ENCODE measurements around the gene TMEM163. TPM values are rescaled to one million over a fixed set of nuclear protein-coding genes. Genes with fewer than 3 reads are reported as not detected.

The TMEM163 gene
- total and polyA plus RNA-seq, 2 experiments from 2014 or later, result 1.1 TPM

DNA sequence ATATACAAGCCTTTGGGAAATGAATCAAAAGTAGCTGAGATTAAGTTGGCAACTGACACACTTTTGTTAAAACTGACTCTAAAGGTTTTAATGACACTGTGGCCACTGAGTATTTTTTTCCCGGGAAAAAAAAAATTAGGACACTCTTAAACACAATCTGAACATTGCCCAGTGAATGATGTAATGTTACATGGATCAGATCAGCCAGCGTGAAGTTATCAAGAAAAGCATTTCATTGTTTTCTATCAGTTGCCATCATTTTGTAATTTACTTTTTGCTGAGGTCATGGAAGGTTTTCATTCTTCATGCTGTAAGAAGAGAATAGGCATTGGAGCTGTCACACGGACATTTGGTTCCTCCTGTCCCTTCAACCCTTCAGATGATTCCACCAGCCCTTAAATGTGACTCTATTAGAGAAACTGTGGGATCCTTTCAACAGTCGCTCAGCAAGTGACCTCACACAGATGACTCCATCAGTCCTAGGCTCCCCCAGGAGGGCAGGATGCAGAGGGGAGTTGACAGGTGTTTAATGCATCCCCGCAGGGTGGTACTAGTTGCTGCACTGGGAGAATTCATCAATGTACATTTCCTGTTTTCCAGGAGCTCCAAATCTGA lies 300.7 kb downstream of the TMEM163 start:
- Histone ChIP-seq H3K27ac (no peak overlapping the region), H4K20me1 (ENCODE audit: insufficient read depth, poor library complexity, severe bottlenecking) (no peaks in the 10 kb centered on the region), H3K4me1 (ENCODE audit: insufficient read depth) (no peaks in the 10 kb centered on the region), H3K9me3 (ENCODE audit: low read depth) (no peaks in the 10 kb centered on the region), H2AFZ (no peak overlapping the region), H3K4me3 (no peak overlapping the region), H3K9me2 (replicated peaks; ENCODE audit: insufficient read depth) (no peaks in the 10 kb centered on the region), H3K4me2 (no peak overlapping the region), H3K79me2 (no peaks in the 10 kb centered on the region), H3K27me3 (no peaks in the 10 kb centered on the region), H3K36me3 (replicated peaks; ENCODE audit: insufficient read depth, low read depth) (no peaks in the 10 kb centered on the region)
- no peak for DNase-seq (ENCODE audit: low spot score)
- WGBS (ENCODE audit: low lambda C conversion rate, missing lambda C conversion rate), result 89% methylated on average over 5 of the region's 5 CpGs
- TF ChIP-seq EZH2 (IDR thresholded peaks at IDR 0.05; ENCODE audit: borderline replicate concordance) (no peak), EZH2phosphoT487 (IDR thresholded peaks at IDR 0.05; ENCODE audit: low read depth, severe bottlenecking, unreplicated experiment) (no peak)
- TF ChIP-seq, protein P1, sequence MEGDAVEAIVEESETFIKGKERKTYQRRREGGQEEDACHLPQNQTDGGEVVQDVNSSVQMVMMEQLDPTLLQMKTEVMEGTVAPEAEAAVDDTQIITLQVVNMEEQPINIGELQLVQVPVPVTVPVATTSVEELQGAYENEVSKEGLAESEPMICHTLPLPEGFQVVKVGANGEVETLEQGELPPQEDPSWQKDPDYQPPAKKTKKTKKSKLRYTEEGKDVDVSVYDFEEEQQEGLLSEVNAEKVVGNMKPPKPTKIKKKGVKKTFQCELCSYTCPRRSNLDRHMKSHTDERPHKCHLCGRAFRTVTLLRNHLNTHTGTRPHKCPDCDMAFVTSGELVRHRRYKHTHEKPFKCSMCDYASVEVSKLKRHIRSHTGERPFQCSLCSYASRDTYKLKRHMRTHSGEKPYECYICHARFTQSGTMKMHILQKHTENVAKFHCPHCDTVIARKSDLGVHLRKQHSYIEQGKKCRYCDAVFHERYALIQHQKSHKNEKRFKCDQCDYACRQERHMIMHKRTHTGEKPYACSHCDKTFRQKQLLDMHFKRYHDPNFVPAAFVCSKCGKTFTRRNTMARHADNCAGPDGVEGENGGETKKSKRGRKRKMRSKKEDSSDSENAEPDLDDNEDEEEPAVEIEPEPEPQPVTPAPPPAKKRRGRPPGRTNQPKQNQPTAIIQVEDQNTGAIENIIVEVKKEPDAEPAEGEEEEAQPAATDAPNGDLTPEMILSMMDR (IDR thresholded peaks at IDR 0.05; ENCODE audit: poor library complexity), result no peak

DNA sequence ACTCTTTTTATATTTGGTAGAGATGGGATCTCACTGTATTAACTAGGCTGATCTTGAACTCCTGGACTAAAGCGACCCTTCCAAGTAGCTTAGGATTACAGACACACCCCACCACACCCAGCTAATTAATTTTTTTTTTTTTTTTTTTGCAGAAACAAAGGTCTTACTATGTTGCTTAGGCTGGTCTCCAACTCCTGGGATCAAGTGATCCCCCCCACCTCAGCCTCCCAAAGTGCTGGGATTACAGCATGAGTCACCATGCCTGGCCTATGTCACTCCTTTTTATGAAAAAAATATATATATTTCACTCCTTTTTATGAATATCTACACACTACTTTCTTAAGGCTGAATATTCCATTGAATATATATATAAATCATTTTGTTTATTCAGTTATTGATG lies 302.2 kb downstream of the TMEM163 start:
- Histone ChIP-seq H3K79me2 (no peaks in the 10 kb centered on the region), H3K4me3 (no peak overlapping the region), H2AFZ (no peak overlapping the region), H3K4me2 (no peak overlapping the region), H3K9me3 (ENCODE audit: low read depth) (no peaks in the 10 kb centered on the region), H3K36me3 (replicated peaks; ENCODE audit: insufficient read depth, low read depth) (no peaks in the 10 kb centered on the region), H4K20me1 (ENCODE audit: insufficient read depth, poor library complexity, severe bottlenecking) (no peaks in the 10 kb centered on the region), H3K27me3 (no peaks in the 10 kb centered on the region), H3K9me2 (replicated peaks; ENCODE audit: insufficient read depth) (no peaks in the 10 kb centered on the region), H3K27ac (no peak overlapping the region), H3K4me1 (ENCODE audit: insufficient read depth) (peaks cover 2% of the 10 kb centered on the region)
- TF ChIP-seq, protein P1 (IDR thresholded peaks at IDR 0.05; ENCODE audit: poor library complexity), result no peak
- no peak for TF ChIP-seq EZH2phosphoT487 (IDR thresholded peaks at IDR 0.05; ENCODE audit: low read depth, severe bottlenecking, unreplicated experiment)
- no peak for TF ChIP-seq EZH2 (IDR thresholded peaks at IDR 0.05; ENCODE audit: borderline replicate concordance)
- DNase-seq (ENCODE audit: low spot score), result no peak
- WGBS (ENCODE audit: low lambda C conversion rate, missing lambda C conversion rate), result 80% methylated on average over 1 of the region's 1 CpG

DNA sequence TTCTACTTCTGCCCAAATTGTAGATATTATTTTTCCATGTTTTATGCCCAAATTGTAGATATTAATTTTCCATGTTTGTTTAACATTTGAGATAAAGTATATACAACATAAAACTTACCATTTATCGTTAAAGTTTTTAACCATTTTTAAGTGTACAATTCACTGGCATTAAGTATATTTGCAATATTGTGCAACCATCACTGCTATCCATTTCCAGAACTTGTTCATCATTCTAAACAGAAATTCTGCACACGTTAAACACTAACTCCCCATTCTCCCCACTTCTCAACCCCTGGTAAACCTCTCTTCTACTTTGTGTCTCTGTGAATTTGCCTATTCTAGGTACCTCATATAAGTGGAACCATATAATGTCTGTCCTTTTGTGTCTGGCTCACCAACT lies 302.8 kb downstream of the TMEM163 start:
- H3K79me2 ChIP-seq, result no peaks in the 10 kb centered on the region
- H3K27ac ChIP-seq, result no peak overlapping the region
- no peaks in the 10 kb centered on the region for H3K27me3 ChIP-seq
- H2AFZ ChIP-seq, result no peak overlapping the region
- H3K4me1 ChIP-seq (ENCODE audit: insufficient read depth), result peaks cover 8% of the 10 kb centered on the region
- no peaks in the 10 kb centered on the region for H3K36me3 ChIP-seq (replicated peaks; ENCODE audit: insufficient read depth, low read depth)
- H3K4me3 ChIP-seq, result no peak overlapping the region
- no peak for DNase-seq (ENCODE audit: low spot score)
- H4K20me1 ChIP-seq (ENCODE audit: insufficient read depth, poor library complexity, severe bottlenecking), result no peaks in the 10 kb centered on the region
- H3K9me2 ChIP-seq (replicated peaks; ENCODE audit: insufficient read depth), result no peaks in the 10 kb centered on the region
- TF ChIP-seq EZH2 (IDR thresholded peaks at IDR 0.05; ENCODE audit: borderline replicate concordance) (no peak), EZH2phosphoT487 (IDR thresholded peaks at IDR 0.05; ENCODE audit: low read depth, severe bottlenecking, unreplicated experiment) (no peak)
- TF ChIP-seq, protein P1 (IDR thresholded peaks at IDR 0.05; ENCODE audit: poor library complexity), result no peak
- no peaks in the 10 kb centered on the region for H3K9me3 ChIP-seq (ENCODE audit: low read depth)
- 96% methylated on average over 2 of the region's 2 CpGs for WGBS (ENCODE audit: low lambda C conversion rate, missing lambda C conversion rate)
- no peak overlapping the region for H3K4me2 ChIP-seq

Data from hepatocyte (in vitro differentiated cells).